ENCODE measurements around the gene SPRR5. TPM values are rescaled to one million over a fixed set of nuclear protein-coding genes. Genes with fewer than 3 reads are reported as not detected.

The SPRR5 gene
- total and polyA plus RNA-seq, 9 of the 15 experiments (the other 6 are each of a cell fraction or from before 2014, with no cell fraction given), result not detected

DNA sequence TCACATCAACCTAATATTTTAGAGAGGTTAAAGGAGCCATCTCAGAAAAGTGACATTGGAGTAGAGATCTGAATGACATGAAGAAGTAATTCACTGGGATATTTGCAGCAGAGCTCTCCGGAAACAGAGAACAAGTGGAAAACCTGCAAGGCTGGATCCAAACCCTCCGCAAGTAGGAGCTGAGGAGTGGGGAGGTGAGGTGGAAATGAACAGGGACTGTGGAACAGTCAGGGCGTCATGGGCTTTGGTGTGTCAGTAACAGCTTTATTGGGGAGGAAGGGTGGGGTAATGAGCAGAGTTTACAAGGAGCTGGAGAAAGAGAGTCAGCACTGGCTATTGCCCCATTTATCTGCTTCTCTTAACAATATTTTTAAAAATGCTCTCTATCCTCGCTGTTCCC, 48.0 kb upstream of the SPRR5 start:
- Histone ChIP-seq H3K4me2 (ENCODE audit: insufficient read depth, low read length) (no peak overlapping the region), H3K79me2 (ENCODE audit: control insufficient read depth, insufficient read depth, low read length) (no peaks in the 10 kb centered on the region), H4K20me1 (replicated peaks; ENCODE audit: control insufficient read depth, insufficient read depth, low read length) (no peaks in the 10 kb centered on the region), H3K9ac (ENCODE audit: insufficient read depth in 1 of 2, low read depth in 2 of 2, low read length in 2 of 2) (no peak overlapping the region), H3K9me1 (ENCODE audit: control insufficient read depth, insufficient read depth, low read length) (no peaks in the 10 kb centered on the region), H2AFZ (ENCODE audit: low read depth, low read length) (no peak overlapping the region), H3K4me1 (replicated peaks in 1 of 2; ENCODE audit: control insufficient read depth in 2 of 2, insufficient read depth in 2 of 2, low read length in 2 of 2) (no peaks in the 10 kb centered on the region), H3K27ac (ENCODE audit: extremely low read depth, low read depth, low read length) (no peak overlapping the region), H3K36me3 (ENCODE audit: control insufficient read depth, insufficient read depth, low read length) (no peaks in the 10 kb centered on the region), H3K27me3 (ENCODE audit: control insufficient read depth in 2 of 2, insufficient read depth in 2 of 2, low read length in 2 of 2) (no peaks in the 10 kb centered on the region), H3K4me3 (no peak overlapping the region), H3K9me3 (replicated peaks; ENCODE audit: control insufficient read depth, insufficient read depth, low read depth, low read length) (no peaks in the 10 kb centered on the region)
- DNase-seq (ENCODE audit: extremely low read depth in 1 of 4, low spot score in 3 of 4) (no peak), FAIRE-seq (no peak), ATAC-seq (no peak)
- intact Hi-C loops (cut with micrococcal nuclease), result no loop called here
- in situ Hi-C loops (cut with MboI), result no loop called here
- CTCF ChIA-PET (ENCODE audit: low intra/inter-chr PET ratio), result no interaction called here
- 0% methylated on average over 4 of the region's 4 CpGs for WGBS (ENCODE audit: insufficient coverage, low coverage, missing lambda C conversion rate)
- POLR2A ChIA-PET, result interaction anchor here (1.0 kb wide), 1 partner anchor 9 kb away, joined by 3 read pairs; the partner anchor contains the start of gene IVL
- no TSS peak for BruUV-seq (replicated peaks)
- TF ChIP-seq DEAF1 (CRISPR knock-in tag; IDR thresholded peaks at IDR 0.05), result no peak
- TF ChIP-seq HDGF (IDR thresholded peaks at IDR 0.05), result no peak
- no peak for TF ChIP-seq ZNF707 (CRISPR knock-in tag; conservative IDR thresholded peaks at IDR 0.05)
- no peak for TF ChIP-seq NR1H2 (CRISPR knock-in tag; IDR thresholded peaks at IDR 0.05)

- H3K4me2 ChIP-seq (ENCODE audit: insufficient read depth, low read length), result no peak overlapping the region
- no peak overlapping the region for H3K4me3 ChIP-seq
- H3K79me2 ChIP-seq (ENCODE audit: control insufficient read depth, insufficient read depth, low read length), result no peaks in the 10 kb centered on the region
- CTCF ChIA-PET (ENCODE audit: low intra/inter-chr PET ratio), result no interaction called here
- H3K9me3 ChIP-seq (replicated peaks; ENCODE audit: control insufficient read depth, insufficient read depth, low read depth, low read length), result no peaks in the 10 kb centered on the region
- ATAC-seq (no peak), DNase-seq (ENCODE audit: extremely low read depth in 1 of 4, low spot score in 3 of 4) (no peak), FAIRE-seq (no peak)
- no peaks in the 10 kb centered on the region for H3K9me1 ChIP-seq (ENCODE audit: control insufficient read depth, insufficient read depth, low read length)
- H3K27ac ChIP-seq (ENCODE audit: extremely low read depth, low read depth, low read length), result no peak overlapping the region
- no TSS peak for BruUV-seq (replicated peaks)
- H3K36me3 ChIP-seq (ENCODE audit: control insufficient read depth, insufficient read depth, low read length), result no peaks in the 10 kb centered on the region
- in situ Hi-C loops (cut with MboI) (no loop called here), intact Hi-C loops (cut with micrococcal nuclease) (no loop called here)
- no peaks in the 10 kb centered on the region for H3K4me1 ChIP-seq (replicated peaks in 1 of 2; ENCODE audit: control insufficient read depth in 2 of 2, insufficient read depth in 2 of 2, low read length in 2 of 2)
- POLR2A ChIA-PET, result no interaction called here
- H3K9ac ChIP-seq (ENCODE audit: insufficient read depth in 1 of 2, low read depth in 2 of 2, low read length in 2 of 2), result no peak overlapping the region
- no peaks in the 10 kb centered on the region for H3K27me3 ChIP-seq (ENCODE audit: control insufficient read depth in 2 of 2, insufficient read depth in 2 of 2, low read length in 2 of 2)
- H4K20me1 ChIP-seq (replicated peaks; ENCODE audit: control insufficient read depth, insufficient read depth, low read length), result no peaks in the 10 kb centered on the region
- WGBS (ENCODE audit: insufficient coverage, low coverage, missing lambda C conversion rate), result 0% methylated on average over 2 of the region's 2 CpGs
- H2AFZ ChIP-seq (ENCODE audit: low read depth, low read length), result no peak overlapping the region
- TF ChIP-seq, protein P1, sequence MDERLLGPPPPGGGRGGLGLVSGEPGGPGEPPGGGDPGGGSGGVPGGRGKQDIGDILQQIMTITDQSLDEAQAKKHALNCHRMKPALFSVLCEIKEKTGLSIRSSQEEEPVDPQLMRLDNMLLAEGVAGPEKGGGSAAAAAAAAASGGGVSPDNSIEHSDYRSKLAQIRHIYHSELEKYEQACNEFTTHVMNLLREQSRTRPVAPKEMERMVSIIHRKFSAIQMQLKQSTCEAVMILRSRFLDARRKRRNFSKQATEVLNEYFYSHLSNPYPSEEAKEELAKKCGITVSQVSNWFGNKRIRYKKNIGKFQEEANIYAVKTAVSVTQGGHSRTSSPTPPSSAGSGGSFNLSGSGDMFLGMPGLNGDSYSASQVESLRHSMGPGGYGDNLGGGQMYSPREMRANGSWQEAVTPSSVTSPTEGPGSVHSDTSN (CRISPR knock-in tag; IDR thresholded peaks at IDR 0.05; ENCODE audit: low read depth), result no peak
- TF ChIP-seq, protein P1 (tag; conservative IDR thresholded peaks at IDR 0.05; ENCODE audit: low read depth), result no peak
- TF ChIP-seq FOS (IDR thresholded peaks at IDR 0.05; ENCODE audit: extremely low read depth, insufficient read length) (no peak), ZNF277 (CRISPR knock-in tag; IDR thresholded peaks at IDR 0.05; ENCODE audit: borderline replicate concordance) (no peak)
Measured at GRCh38 chr1:152899883-152900282, 47.1 kb upstream of the SPRR5 start.

All from K562 (cell line).